ENCODE data around the gene RASA4.
A peak's percentile ranks its signal among the peaks of the same experiment; 100 is the strongest.
"Not testable (repeated sequence)": the region's sequence is repeated elsewhere in the genome, so short reads cannot be mapped to it uniquely, and the experiment has no call there.

Gene RASA4

GRCh38 chr7:102604431-102605145 is 12.0 kb downstream of the RASA4 start:
- not testable (repeated sequence) for DNase-seq

DNA sequence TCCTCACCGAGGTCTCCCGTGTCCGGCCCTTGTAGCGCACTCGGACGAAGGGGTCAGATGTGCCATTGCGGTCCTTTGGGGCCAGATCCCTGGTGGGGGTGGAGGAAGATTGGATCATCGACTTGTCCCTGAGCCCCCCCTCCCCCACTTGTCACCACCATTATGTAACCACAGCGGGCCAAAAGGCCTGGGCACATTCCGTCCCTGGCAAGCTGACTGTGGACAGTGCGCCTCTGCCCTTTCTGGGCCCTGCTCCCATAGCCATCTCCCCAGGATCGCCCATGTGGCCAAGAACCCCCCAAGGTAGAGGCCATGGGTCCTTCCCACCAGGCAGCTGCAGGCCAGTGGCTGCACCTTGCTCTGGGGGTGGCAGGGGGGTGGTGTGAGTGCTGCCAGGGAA is 14.2 kb downstream of the RASA4 start:
- DNase-seq = not testable (repeated sequence)

DNA sequence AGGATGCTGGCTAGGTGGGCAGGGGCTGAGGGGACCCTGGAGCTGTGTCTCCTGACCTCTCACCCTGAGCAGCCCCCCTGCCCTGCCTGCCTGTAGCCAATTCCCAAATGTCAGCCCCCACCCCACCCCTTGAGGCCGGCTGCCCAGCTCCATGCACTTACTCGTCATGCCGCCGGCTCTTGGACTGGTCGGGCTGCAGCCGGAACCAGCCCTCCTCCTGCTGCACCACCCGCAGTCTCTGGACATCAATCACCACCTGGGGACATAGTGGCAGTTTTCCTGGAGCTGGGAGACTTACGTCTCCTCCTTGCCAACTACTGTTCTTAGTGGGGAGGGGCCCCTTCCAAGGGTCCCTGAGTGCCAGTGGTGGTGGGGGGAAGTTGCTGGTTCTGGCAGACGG is 16.9 kb downstream of the RASA4 start:
- not testable (repeated sequence) for DNase-seq

DNA sequence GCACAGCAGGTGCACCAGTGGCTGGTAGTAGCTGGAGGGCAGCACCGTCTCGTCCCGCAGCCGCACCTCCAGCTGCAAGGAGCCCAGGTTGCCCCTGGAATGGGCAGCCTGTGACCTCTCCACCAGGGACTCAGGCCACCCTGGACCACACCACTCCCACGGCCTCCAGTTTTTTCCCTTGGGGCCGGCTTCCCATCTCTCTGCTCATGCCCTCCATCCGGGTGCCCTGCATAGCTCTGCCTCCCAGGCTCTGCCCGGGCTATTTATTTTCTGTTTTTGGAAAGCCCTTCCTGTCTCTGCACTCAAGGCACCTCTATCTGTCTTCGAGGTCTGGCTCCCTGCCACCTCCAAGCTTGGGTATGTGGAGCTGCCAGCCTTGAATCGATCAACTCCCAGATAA is 20.5 kb downstream of the RASA4 start:
- not testable (repeated sequence) for DNase-seq

DNA sequence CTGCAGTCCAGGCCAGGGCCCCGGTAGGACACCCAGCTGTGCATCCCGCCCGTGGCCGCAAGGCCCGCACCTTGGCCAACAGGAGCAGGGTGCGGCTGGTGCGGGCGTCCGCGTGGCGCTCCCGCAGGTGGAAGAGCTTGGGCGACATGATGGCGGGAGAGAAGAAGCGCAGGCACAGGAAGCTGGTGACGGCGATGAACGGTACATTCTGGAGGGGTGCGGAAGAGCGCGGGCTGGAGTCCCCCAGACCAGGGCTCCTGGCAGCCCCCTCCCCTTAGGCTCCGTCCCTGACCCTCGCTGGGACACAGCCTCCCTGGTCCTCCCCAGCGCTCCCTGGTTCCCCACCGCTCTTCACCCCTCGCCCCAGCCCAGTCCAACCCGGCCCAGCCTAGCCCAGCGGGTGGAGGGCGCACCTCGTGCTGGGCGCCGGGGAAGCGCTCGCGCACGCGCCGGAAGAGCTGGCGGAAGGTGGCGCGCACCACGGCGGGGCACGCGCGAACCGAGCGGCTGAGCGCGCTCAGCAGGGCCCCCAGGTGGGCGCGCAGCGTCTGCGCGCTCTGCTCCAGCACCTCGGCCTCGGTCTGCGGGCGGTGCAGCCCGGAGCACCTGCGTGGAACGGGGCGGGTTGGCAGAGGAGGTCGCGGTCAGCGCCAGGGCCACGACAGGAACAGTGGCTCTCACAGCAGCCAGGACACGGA is 22.8 kb downstream of the RASA4 start:
- DNase-seq = not testable (repeated sequence)

DNA sequence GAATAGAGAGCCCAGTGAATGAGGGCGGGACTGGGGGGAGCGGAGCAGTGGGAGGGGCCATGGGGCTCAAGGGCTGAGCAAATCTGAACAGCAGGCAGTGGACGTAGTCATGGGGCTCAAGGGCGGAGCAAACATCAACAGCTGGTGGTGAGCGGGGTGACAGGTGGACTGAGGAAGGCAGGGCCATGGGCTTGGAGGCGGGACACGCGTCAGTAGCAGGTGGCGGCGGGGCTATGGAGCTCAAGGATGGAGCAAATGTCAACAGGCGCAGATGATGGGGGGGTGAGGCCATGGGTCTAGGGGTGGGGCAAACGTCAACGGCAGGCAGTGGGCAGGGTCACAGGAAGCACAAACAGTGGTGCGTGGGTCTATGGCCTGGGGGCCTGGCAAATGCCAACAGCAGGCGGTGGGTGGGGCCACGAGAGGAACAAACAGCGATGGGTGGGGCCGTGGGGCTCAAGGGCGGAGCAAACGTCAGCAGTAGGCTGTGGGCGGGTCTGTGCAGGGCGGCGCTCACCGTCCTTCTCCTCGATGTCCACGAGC is 24.0 kb downstream of the RASA4 start:
- DNase-seq = not testable (repeated sequence)

DNA sequence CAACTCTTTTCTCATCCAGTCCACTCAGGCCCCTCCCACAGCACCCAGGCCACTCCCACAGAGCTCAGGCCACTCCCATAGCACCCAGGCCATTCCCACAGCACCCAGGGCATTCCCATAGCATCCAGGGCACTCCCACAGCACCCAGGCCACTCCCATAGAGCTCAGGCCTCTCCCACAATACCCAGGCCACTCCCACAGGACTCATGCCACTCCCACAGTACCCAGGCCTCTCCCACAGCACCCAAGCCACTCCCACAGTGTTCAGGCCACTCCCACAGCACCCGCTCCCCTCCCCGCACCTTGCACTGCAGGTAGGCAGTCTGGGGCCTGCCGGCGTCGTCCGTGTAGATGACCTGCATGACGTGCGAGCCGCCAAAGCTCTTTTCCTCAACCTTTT is 26.7 kb downstream of the RASA4 start:
- DNase-seq = not testable (repeated sequence)

GRCh38 chr7:102583495-102583894 is 33.1 kb downstream of the RASA4 start:
- not testable (repeated sequence) for DNase-seq

- DNase-seq = not testable (repeated sequence)
These were observed 34.8 kb downstream of the RASA4 start for GRCh38 chr7:102581722-102582121.

DNA sequence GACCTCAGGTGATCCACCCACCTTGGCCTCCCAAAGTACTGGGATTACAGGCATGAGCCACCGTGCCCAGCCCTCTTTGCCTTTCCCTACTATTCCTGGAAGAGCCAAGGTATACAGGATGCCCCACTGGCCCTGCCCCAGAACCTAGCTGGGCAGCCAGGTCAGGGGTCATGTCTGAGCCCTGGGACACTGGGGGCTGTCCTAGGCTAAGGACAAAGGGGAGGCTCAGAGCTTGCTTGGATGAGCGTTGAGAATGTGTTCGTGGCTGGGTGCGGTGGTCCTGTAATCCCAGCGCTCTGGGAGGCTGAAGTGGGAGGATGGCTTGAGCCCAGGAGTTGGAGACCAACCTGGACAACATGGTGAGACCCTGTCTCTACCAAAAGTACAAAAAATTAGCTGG is 38.1 kb downstream of the RASA4 start:
- DNase-seq = not testable (repeated sequence)

GRCh38 chr7:102577315-102578240 is 39.0 kb downstream of the RASA4 start:
- DNase-seq = not testable (repeated sequence)

DNA sequence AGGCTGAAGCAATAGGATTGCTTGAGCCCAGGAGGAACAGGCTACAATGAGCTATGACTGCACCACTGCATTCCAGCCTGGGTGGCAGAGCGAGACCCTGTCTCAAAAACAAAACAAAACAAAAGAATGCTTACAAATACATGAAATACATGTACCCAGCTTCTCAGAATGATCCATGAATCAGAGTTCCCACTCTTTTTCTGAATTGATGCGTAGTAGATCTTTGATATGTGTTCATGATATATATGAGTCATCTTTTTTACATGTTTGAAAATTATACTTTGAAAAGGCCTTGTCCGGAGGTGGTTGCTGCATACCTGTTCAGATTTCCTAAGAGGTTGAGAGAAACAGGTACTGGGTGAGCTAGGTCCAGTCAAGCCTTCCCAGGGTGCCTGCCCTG is 40.2 kb downstream of the RASA4 start:
- not testable (repeated sequence) for DNase-seq

DNA sequence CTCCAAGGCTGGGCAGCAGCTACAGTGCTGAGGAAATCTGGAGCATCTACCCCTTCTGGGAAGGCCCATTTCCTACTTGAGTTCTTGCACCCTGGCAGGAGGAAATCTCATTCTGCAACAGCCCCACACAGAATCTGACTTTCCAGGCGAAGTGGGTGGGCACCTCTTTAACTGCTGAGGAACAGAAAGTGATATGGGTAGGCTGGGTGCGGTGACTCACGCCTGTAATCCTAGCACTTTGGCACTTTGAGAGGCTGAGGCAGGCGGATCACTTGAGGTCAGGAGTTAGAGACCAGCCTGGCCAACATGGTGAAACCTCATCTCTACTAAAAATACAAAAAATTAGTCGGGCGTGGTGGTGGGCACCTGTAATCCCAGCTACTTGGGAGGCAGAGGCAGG is 41.9 kb downstream of the RASA4 start:
- not testable (repeated sequence) for DNase-seq

DNA sequence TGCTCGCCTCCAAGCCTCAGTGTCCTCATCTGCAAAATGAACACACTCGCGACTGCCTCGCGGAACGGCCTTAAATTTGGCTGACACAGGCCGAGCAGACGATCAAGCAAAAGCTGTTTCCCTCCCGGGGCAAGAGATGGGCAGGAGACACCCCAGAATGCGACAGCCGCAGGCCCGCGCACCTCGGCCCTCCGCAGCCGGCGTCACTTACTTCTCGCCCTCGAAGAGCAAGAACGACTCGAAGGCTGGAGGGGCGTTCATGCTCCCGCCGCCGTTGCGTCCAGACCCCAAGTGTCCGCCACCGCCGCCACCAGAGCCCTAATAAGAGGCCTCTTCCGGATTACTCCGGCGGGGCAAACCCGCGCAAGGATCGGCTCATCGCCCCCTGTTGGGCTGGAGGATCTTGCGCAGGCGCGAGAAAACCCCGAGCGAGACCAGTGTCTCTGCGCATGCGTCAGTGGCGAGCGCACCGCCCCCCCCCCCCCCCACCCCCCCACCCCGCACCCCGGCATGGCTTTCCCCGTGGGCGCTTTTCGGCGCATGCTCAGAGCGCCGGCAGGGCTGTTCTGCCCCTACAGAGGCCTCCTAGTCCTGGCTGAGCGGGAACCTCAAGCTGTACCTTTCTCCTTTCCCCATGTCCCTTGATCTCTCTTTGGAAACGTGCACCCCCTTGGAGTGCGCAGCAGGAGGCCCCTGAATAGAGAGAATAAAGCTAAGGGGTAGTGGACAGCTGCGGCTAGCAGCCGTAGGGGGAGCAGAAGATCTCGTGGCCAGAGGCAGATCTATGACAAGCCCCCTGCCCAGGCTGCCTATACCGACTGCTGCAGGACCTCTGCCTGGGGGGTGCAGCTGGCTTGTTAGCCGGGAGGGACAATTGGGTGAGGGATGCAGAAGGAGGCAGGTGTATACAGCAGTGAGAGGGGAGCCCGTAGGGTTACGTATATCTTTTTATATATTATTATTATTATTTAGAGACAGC is 44.0 kb downstream of the RASA4 start, which contains the start of gene POLR2J3:
POLR2J3 (minus strand) TSS at position 323 of the 979 bp plus-strand sequence; CDS start at position 261, 62 bp downstream.
- peak; percentile 100 for DNase-seq

GRCh38 chr7:102568620-102569019 is 47.9 kb downstream of the RASA4 start:
- DNase-seq = not testable (repeated sequence)

DNA sequence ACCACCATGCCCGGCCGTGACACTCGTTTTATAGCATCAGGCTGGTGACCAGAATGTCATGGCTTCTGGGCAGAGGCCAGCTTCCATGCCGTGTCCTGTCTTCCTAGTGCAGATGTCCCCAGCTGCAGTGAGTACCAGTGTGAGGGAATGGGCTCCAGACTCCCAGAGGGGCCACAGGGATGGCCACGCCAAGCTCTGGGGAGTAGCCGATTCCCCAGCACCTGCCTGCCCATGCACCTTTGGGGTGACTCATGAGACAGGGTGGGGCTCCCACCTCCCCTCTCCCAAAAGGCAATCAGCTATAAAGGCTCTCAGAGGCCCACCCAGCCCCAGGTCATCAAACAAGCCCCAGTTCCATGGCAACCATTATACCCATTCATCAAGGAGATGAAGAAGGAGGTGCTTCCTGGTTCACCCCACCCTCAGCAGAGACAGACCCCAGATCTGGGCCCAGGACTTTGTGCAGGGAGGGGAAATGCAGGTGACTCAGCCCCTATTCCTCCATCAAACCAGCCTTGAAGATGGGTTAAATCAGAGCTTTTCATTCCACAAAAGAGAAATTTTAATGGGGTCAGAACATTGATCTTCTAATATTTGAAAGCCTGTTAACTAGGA is 65.6 kb downstream of the RASA4 start, which contains the start of gene SPDYE2:
SPDYE2 (plus strand) TSS at position 419 of the 615 bp plus-strand sequence. CDS start 2,030 bp downstream, outside the sequence.
- not testable (repeated sequence) for DNase-seq

DNA sequence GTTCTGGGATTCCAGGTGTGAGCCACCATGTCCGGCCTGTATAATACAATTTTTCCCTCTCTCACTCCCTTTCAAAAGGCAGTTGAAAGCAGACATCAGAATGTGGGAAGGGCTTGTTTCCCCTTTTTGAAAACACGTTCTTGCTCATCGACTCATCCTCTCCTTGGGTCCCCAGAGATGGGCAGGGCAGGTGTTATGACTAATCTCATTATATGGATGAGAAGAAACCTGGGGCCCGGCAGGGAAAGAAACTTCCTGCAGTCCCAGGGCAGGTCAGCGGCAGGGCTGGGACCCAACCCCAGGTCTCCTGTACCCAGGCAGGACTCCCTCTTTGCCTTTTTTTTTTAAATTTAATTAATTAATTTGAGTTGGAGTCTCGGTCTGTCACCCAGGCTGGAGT is 70.2 kb downstream of the RASA4 start:
- not testable (repeated sequence) for DNase-seq

GRCh38 chr7:102545288-102545687 is 71.3 kb downstream of the RASA4 start:
- DNase-seq = not testable (repeated sequence)

GRCh38 chr7:102544372-102544771 is 72.2 kb downstream of the RASA4 start:
- DNase-seq = not testable (repeated sequence)

DNA sequence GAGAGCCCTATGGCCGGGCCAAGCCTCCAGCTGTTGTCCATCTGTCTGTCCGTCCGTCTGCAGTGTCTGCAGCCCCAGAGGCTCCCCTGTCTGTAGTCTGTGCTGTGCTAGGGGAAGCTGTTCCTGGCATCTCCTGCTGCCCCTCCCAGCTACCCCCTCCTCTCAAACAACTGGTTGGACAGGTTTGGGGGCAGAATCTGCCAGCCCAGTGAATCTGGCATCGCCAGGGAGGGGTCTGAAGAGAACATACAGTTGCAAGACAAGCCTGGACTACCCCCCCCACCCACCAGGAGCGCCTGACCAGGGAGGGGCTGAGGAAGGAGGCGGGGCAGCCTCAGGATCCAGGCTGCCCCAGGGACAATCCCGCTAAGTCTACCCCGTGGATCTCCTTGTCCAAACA is 73.0 kb downstream of the RASA4 start, which contains the start of gene UPK3BL2:
UPK3BL2 (minus strand) TSS at position 101 of the 400 bp plus-strand sequence; CDS start at position 41, 60 bp downstream.
- not testable (repeated sequence) for DNase-seq

- DNase-seq = not testable (repeated sequence)
These were observed 73.8 kb downstream of the RASA4 start for GRCh38 chr7:102542771-102543170.
